ENCODE results near the gene KCNC4.

Gene KCNC4

DNA sequence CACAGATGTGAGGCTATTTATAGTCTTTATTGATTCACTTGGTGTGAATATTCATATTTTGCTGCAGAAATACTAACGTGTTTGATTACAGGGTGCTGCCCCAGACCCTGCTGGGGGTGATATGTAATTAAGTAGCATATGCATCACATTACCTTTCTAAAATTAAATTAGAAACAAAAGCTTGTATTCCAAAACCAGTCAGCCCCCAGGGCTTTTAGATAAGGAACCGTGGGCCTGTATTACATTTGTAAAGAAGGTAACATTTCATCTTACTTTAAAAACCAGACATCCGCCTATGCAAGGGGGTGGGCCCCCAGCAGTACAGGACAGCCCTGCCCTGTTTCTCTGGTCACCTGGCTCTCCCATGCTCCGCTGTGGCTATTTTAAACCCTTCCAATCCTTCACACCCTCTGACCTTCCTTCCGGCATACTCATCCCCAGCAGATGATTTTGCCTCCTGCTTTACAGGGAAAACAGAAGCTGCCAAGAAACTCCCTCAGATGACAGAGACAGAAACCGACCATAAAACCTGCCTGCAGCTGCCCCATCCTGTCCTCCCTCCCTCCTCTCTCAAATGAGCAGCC is 22.0 kb upstream of the KCNC4 start:
- peak; percentile 70 for DNase-seq (ENCODE audit: low read depth)

- no peak for DNase-seq (ENCODE audit: low read depth)
These were observed 20.9 kb upstream of the KCNC4 start for GRCh38 chr1:110189181-110189580.

GRCh38 chr1:110190282-110190929 is 19.7 kb upstream of the KCNC4 start:
- no peak for DNase-seq (ENCODE audit: low read depth)

- no peak for DNase-seq (ENCODE audit: low read depth)
These were observed 17.6 kb upstream of the KCNC4 start for GRCh38 chr1:110192541-110192940.

DNA sequence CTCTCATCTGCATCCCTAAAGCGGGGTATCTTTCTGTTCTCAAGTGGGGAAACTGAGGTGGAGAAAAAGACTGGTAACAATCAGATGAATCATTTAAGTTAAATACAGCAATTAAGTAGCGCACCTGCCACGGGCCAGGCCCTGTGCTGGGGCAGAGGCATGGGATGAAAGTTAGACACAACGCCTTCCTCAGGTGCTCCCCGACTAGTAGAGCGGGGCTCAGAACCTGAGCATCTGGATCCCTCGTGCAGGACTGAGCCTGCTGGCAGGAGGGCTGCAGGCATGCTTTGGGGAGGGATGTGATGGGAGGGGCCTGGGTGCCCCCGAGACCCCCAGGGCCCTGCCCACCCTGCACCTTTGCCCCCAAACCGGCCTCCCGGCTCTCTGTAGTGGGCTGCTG is 14.9 kb upstream of the KCNC4 start:
- no peak for DNase-seq (ENCODE audit: low read depth)

GRCh38 chr1:110196917-110197765 is 13.0 kb upstream of the KCNC4 start:
- DNase-seq (ENCODE audit: low read depth): peak; percentile 75

DNA sequence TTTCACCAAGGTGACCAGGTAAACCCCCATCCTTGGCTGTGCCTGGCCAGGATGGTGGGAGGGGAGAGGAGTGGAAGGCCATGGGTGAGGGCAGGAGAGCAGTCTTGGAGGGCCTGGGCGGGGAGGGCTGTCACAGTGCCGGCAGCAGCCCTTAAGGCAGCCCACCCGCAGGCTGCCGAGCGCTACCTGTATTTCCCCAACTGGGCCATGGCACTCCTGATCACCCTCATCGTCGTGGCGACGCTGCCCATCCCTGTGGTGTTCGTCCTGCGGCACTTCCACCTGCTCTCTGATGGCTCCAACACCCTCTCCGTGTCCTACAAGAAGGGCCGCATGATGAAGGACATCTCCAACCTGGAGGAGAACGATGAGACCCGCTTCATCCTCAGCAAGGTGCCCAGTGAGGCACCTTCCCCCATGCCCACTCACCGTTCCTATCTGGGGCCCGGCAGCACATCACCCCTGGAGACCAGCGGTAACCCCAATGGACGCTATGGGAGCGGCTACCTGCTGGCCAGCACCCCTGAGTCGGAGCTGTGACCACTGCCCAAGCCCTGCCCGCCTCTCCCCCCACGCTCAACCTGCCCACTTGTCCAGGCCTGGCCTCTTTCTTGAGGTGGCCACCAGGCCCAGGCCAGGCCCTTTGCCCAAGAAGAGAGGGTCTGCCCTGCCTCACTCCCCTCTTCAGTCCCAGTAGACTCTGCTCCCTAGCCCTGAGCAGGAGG is 12.0 kb upstream of the KCNC4 start:
- no peak for DNase-seq (ENCODE audit: low read depth)

DNA sequence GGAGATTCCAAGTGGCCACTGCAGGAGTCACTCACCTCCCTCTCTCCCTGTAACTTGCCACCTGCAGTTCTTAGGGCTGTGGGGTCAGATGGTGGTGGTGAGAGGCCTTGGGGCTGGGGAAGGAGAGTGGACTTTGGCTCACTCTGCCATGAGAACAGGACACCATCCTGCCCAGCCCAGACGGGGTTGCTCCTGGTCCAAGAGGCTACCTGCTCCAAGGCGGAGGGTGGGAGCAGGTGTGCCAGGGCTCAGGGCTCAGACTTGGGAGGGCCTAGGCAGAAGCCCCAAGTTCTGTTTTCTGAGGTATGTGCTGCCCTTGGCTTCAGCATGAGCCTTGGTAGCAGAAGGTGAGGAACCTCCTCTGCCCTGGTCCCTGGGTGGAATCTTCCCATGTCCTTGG is 11.4 kb upstream of the KCNC4 start:
- DNase-seq (ENCODE audit: low read depth): no peak

GRCh38 chr1:110200190-110200589 is 9.9 kb upstream of the KCNC4 start:
- no peak for DNase-seq (ENCODE audit: low read depth)

DNA sequence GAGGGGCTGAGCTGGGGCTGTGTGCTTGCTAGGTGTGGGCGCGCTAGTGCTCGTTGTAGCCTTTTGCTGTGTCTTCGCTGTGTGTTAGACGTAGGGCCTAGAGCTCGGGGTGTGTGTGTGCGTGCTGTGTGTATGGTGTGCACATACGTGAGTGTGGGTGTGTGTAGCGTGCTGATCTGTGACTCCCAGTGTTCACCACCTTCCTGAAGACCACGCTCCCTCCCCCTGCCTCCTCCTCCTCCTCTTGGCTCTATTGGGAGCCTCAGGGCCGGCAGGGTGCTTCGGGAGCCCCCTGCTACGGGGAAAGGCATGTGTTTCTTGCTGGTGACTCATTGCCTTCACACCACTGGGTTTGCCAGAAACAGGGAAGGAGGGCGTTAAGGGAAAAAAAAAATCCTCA is 9.4 kb upstream of the KCNC4 start:
- DNase-seq (ENCODE audit: low read depth): peak; percentile 44

- DNase-seq (ENCODE audit: low read depth): no peak
These were observed 8.8 kb upstream of the KCNC4 start for GRCh38 chr1:110201157-110201825.

DNA sequence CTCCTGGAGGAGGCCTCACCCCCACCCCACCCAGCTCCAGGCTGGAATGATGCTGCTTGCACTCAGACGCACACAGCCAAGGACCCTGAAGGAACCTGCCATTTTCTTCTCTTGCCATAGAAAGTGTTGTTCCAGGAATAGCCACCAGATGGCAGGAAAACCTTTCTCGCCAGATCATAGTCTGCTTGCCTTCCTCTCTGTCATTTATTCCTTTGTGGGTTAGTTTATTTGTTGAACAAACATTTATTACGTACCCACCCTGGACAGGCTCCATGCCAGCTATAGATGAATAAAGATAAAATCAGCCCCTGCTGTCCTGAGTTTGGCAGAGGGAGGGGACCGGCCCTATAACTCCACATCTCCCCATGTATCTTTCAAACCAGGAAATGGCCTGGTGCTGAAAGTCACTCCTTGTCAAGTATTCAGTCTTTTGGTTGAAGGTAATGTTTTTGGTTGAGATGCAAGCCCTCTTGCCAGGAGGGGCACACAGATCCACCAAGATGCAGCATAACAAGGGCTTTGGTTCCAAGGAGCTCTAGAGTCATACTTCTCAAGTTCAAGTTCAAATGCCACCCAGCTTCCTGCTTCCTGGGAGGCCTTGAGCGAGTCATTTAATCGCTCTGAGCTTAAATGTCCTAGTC is 7.0 kb upstream of the KCNC4 start:
- peak; percentile 75 for DNase-seq (ENCODE audit: low read depth)

GRCh38 chr1:110205156-110205555 is 5.0 kb upstream of the KCNC4 start:
- no peak for DNase-seq (ENCODE audit: low read depth)

DNA sequence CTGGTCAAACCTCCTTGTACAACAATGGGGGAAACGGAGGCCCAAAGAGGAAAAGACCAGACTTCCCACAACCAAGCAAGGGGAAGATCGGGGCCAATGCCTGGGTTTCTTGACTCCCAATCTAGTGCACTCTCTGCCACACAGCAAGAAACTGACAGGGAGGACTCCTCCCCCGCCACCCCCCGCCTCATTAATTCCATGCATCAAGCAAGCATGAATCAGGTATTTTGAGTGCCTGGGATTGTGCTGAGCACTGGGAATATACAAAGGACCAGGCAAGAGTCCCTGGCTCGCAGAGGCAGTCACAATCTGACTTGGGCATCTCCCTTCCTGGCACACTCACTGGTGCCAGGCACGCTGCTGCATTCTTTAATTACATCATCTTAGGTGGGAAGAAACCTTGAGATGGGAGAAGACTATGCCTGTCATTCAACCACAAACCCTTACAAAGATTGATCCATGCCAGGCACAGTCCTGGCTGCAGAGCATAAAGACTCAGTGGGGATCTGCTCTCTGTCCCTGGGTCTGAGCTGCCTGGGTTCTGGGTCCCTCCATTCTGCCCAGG is 4.4 kb upstream of the KCNC4 start:
- no peak for DNase-seq (ENCODE audit: low read depth)

DNA sequence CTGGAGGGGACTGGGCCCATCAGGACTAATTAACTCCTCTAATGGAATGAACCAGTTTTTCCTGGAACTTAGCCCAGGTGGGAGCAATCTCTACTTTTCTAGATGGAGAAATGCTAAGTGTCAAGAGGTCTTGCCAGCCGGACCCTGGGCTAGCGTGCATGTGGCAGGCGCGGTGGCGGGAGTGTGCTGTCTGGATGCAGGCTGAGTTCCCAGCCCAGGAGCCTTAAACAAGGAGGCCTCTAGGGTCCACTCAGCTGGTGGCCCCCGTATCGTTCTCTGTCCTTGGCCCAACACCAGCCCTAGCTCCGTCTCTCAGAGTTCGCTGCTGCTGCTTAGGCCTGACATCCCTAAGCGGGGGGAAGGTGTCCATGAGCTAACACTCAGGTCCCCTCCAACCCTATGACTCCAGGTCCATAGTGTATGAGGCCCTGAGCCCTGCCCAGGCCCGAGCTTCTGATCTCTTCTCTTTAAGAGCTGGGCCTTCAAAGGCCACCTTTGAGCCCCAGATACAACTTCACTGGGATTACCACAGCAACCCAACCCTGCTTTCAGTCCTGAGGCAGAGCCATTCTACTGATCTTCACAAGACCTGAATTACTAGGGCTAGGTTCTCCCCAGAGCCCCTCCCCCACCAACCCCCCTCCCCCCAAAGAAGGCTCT is 3.7 kb upstream of the KCNC4 start:
- DNase-seq (ENCODE audit: low read depth): no peak

DNA sequence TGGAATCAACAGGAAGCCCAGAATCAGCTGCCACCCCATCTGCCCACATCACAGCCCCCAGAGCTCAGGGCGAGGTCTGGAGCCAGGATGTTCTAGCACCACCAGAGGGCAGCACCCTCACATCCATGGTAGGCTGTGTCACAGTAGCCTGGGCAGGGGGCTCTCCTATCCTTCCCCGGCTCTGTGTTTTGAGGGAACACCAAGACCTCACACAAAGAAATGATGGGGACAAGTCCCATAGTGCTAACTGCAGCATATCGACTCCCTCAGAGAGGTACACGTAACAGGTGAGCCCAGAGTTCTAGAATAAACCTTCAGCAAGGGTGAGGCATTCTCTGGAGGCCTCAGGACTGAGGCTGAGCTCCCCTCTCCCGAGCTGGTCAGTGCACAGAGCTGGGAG is 2.3 kb upstream of the KCNC4 start:
- DNase-seq (ENCODE audit: low read depth): peak; percentile 66

DNA sequence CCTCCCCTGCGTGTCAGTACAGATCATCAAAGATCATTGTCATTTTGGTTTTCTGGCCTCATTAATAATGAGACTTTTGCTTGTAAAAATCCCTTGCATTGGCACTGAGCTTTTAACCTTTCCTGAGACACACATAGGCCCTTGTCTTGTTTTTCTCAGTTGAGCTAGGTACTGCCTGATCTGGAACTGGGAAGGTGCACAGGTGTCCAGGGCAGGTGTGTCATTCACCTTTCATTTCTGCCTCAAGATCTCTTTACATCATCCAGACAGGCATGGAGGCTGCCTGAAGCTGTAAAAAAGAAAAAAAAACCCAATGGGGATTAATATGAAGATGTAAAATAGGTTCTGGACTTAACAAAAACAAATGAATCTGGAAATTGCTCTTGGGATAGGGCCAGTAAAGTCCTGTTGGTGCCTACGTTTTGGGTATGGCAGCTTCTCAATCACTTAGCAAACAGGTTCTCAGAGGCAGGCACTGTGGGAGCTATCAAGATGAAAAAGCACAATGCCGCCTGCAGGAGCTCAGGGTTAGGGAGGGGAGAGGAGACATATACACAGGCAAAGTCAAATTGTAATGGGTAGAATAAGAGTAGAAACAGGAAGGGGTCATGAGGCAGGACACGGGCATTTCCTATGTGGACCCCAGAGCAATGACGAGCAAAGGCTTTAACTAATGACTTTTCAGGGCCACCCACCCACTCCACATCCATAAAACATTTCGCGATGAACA is 1.0 kb upstream of the KCNC4 start:
- DNase-seq (ENCODE audit: low read depth): no peak

DNA sequence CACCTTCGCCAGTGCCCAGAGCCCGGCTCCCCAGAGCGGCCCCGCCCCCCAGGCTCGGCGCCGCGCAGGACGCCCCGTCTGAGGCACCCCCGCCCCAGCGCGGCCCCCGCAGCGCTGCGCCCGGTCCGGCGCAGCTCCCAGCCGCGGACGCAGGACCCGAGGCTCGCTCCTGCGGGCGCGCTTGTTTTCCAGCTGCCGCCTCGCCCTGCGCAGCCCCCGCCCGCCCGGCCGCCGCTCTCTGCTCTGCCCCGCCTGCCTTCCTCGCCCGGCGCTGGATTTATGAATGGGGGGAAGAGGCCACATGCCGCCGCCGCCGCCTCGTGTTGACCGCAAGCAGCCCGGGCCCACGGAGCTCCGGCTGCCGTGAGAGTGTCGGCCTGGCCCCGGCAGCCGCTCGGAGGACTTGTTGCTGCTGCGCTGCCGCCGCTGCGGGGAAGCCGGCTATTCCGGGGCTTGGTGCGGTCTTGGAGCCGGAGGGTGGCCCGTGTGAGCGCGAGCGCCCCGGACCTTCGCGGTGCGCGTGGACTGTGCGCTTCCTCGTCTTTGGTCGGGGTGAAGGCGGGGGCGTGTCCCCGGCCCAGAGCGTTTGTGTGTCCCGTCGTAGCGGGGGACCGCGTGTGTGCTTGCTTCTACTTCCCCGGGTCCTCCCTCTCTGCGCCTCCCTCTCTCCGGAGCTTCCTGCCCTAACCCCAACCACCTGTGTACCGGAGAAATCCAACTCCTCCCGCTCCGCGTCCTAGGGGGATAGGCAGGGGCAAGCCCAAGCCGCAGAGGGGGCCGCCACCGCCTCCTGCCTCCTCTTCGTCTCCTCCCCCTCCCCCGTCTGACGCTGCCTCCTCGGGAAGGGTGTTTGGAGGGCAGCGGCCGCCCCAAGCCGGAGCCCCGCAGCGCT is 736 bp downstream of the KCNC4 start:
- DNase-seq (ENCODE audit: low read depth): peak; percentile 50
